Measurements from ENCODE around the gene FCRLA. TPM values are rescaled to one million over a fixed set of nuclear protein-coding genes. Genes with fewer than 3 reads are reported as not detected.

Gene FCRLA
- total and polyA plus RNA-seq, 10 donors: 28.0 to 202 (median 57.3) TPM

DNA sequence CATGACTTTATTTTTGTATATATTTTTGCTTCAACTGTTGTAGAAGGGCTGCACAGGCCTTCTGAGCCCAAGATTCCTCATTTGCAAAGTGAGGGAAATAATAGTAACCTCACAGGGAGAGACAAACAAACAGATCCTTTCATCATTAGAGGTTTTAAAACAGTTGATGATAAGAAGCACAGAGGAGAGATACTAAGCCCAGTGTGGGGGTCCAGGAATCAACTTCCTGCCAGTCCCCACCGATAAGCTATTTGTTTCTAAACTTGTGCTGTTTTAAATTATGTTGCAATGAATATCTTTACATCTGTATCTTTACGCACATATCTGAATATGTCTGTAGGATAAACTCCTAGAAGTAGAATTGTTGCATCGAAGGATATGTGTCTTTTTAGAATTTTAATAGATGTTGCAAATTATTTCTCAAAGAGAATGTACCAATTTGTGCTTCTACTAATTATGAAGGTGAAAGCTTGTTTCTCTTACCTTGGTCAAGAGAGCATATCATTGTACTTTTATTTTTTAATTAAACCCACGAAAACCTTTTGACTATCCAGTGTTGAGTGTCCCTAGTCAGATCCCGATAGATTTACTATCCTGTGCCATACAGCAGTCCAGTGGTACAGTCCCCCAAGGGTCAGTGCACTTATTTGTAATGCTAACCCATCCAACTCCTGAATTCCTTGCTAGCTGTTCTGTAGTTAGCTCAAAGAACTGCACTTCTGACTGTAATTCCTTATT lies 25.1 kb downstream of the FCRLA start:
- intact Hi-C loops (cut with DNase I; ENCODE audit: low total_unique reads): no loop called here
- TF ChIP-seq POLR2AphosphoS5 (IDR thresholded peaks at IDR 0.05): no peak
- no peak for TF ChIP-seq POLR2A (IDR thresholded peaks at IDR 0.05)
- TF ChIP-seq, protein P1, sequence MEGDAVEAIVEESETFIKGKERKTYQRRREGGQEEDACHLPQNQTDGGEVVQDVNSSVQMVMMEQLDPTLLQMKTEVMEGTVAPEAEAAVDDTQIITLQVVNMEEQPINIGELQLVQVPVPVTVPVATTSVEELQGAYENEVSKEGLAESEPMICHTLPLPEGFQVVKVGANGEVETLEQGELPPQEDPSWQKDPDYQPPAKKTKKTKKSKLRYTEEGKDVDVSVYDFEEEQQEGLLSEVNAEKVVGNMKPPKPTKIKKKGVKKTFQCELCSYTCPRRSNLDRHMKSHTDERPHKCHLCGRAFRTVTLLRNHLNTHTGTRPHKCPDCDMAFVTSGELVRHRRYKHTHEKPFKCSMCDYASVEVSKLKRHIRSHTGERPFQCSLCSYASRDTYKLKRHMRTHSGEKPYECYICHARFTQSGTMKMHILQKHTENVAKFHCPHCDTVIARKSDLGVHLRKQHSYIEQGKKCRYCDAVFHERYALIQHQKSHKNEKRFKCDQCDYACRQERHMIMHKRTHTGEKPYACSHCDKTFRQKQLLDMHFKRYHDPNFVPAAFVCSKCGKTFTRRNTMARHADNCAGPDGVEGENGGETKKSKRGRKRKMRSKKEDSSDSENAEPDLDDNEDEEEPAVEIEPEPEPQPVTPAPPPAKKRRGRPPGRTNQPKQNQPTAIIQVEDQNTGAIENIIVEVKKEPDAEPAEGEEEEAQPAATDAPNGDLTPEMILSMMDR (IDR thresholded peaks at IDR 0.05 in 8 of 11, conservative IDR thresholded peaks at IDR 0.05 in 3 of 11): no peak
- 73 to 91% (median 78%) methylated on average over 5 of the region's 5 CpGs for WGBS, 5 donors
- Histone ChIP-seq H3K9me3 (no peaks in the 10 kb centered on the region), H3K4me1 (peaks cover 4 to 25% (median 18%) of the 10 kb centered on the region in 6 donors), H3K27ac (no peak overlapping the region), H3K27me3 (replicated peaks in 1 of 7) (peaks cover 0 to 11% (median 0%) of the 10 kb centered on the region in 7 donors), H3K36me3 (no peaks in the 10 kb centered on the region), H3K4me3 (no peak overlapping the region)
- no peak for DNase-seq

DNA sequence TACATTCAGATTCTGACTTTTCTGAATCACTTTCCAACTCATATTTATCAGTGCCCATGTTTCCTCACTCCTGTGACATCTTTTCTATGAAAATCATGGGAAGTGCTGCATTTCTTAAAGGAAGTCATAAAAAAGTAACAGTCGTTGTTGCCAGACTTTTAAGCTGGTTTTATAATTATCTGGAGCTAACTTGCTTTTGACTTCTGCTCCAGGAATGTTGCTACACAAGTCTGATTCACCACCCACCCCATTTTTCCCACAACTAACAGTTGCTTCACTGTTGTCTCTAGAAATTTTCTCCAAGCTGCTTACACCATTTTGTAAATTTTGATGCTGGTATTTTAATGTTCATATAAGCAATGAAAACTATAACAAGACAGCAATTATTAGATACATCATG lies 26.5 kb downstream of the FCRLA start:
- H3K9me3 ChIP-seq: no peaks in the 10 kb centered on the region
- no peak overlapping the region for H3K4me3 ChIP-seq
- intact Hi-C loops (cut with DNase I; ENCODE audit: low total_unique reads): no loop called here
- H3K27ac ChIP-seq: no peak overlapping the region
- no peak for DNase-seq
- peaks cover 0 to 18% (median 12%) of the 10 kb centered on the region in 6 donors for H3K4me1 ChIP-seq
- TF ChIP-seq POLR2A (IDR thresholded peaks at IDR 0.05) (no peak), POLR2AphosphoS5 (IDR thresholded peaks at IDR 0.05) (no peak)
- TF ChIP-seq, protein P1 (IDR thresholded peaks at IDR 0.05 in 8 of 11, conservative IDR thresholded peaks at IDR 0.05 in 3 of 11): no peak
- peaks cover 0 to 3% (median 0%) of the 10 kb centered on the region in 7 donors for H3K27me3 ChIP-seq (replicated peaks in 1 of 7)
- H3K36me3 ChIP-seq: no peaks in the 10 kb centered on the region
- 9 to 16% (median 13%) methylated on average over 1 of the region's 1 CpG for WGBS, 5 donors

DNA sequence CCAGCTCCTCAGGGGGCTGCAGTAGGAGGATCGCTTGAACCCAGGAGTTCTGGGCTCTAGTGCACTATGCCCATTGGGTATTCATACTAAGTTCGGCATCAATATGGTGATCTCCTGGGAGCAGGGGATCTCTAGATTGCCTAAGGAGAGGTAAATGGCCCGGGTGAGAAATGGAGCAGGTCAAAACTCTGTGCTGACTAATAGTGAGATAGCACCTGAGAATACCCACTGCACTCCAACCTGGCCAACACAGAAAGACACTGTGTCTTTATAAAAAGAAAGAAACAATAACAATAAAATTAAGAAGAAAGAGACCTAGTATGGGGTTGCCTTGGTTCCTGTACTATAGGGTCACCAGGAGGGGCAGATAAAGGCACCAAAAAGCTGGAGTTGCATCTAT lies 28.8 kb downstream of the FCRLA start:
- 72 to 91% (median 87%) methylated on average over 3 of the region's 3 CpGs for WGBS, 5 donors
- Histone ChIP-seq H3K4me1 (peaks cover 7 to 30% (median 28%) of the 10 kb centered on the region in 6 donors), H3K36me3 (no peaks in the 10 kb centered on the region), H3K27me3 (replicated peaks in 1 of 7) (no peaks in the 10 kb centered on the region), H3K9me3 (no peaks in the 10 kb centered on the region), H3K27ac (no peak overlapping the region), H3K4me3 (no peak overlapping the region)
- TF ChIP-seq, protein P1 (IDR thresholded peaks at IDR 0.05 in 8 of 11, conservative IDR thresholded peaks at IDR 0.05 in 3 of 11): no peak
- no peak for TF ChIP-seq POLR2A (IDR thresholded peaks at IDR 0.05)
- TF ChIP-seq POLR2AphosphoS5 (IDR thresholded peaks at IDR 0.05): no peak
- intact Hi-C loops (cut with DNase I; ENCODE audit: low total_unique reads): no loop called here
- no peak for DNase-seq

DNA sequence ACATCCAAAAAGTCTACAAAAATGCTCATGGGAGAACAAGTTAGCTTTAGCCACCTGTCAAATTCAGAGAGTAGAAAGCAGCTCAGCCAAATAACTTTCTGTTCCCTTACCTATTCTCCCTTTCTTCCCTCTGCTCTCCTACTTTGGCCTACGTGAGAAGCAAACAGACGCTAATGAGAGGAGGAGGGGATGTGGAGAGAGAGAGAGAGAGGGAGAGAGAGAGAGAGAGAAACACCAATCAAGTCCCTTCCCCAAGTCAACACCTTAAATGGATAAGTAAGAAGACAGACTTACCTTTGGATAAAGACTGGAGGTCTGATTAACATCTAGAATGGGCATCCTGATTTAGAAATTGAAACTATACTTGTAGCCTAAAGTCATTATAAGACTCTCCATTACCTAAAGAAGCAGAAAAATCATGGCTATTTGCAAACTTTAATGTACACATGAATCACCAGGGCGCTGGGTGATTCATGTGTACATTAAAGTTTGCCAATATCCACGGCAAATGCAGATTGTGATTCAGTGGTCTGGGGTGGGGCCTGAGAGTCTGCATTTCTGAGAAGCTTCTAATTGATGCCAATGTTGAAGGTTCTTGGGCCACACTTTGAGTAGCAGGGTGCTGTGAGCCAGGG lies 29.4 kb downstream of the FCRLA start:
- Histone ChIP-seq H3K36me3 (no peaks in the 10 kb centered on the region), H3K4me1 (peaks cover 12 to 36% (median 35%) of the 10 kb centered on the region in 6 donors), H3K27ac (no peak overlapping the region), H3K27me3 (replicated peaks in 1 of 7) (no peaks in the 10 kb centered on the region), H3K4me3 (no peak overlapping the region), H3K9me3 (no peaks in the 10 kb centered on the region)
- intact Hi-C loops (cut with DNase I; ENCODE audit: low total_unique reads): no loop called here
- 68 to 86% (median 79%) methylated on average over 4 of the region's 4 CpGs for WGBS, 5 donors
- TF ChIP-seq POLR2A (IDR thresholded peaks at IDR 0.05) (no peak), POLR2AphosphoS5 (IDR thresholded peaks at IDR 0.05) (no peak)
- TF ChIP-seq, protein P1 (IDR thresholded peaks at IDR 0.05 in 8 of 11, conservative IDR thresholded peaks at IDR 0.05 in 3 of 11): no peak
- no peak for DNase-seq
